Fibroblast of skin of left quadriceps (primary cell): ENCODE data around the gene GRIK5.

Source experiments
- DNase-seq, 2 experiments: peaks; one replicate each; pipeline ENCODE4 v3.0.0-alpha.2; 2013; ENCODE audit warnings: low read depth in 2 of 2

The GRIK5 gene

GRCh38 chr19:42076380-42076944, 6.5 kb upstream of the GRIK5 start:
- DNase-seq: no peak

GRCh38 chr19:42075616-42076379, 5.8 kb upstream of the GRIK5 start, which contains the start of gene ZNF574:
ZNF574 (plus strand) TSS chr19:42076166; CDS start chr19:42078607, 2,441 bp downstream.
- peak; percentile 99 for DNase-seq

- DNase-seq: no peak
These were observed 5.3 kb upstream of the GRIK5 start for GRCh38 chr19:42075364-42075615.

- no peak for DNase-seq
These were observed 4.7 kb upstream of the GRIK5 start for GRCh38 chr19:42074513-42075363.

GRCh38 chr19:42071247-42071646, 1.2 kb upstream of the GRIK5 start:
- no peak for DNase-seq

- DNase-seq: no peak
These were observed 1.0 kb downstream of the GRIK5 start for GRCh38 chr19:42068756-42069571.

- DNase-seq: no peak
These were observed 1.6 kb downstream of the GRIK5 start for GRCh38 chr19:42068361-42068755.

- DNase-seq: no peak
These were observed 2.6 kb downstream of the GRIK5 start for GRCh38 chr19:42067315-42067888.

GRCh38 chr19:42066075-42066754, 3.8 kb downstream of the GRIK5 start:
- no peak for DNase-seq

- DNase-seq: no peak
These were observed 4.5 kb downstream of the GRIK5 start for GRCh38 chr19:42065511-42065910.

- no peak for DNase-seq
These were observed 5.0 kb downstream of the GRIK5 start for GRCh38 chr19:42065051-42065450.

GRCh38 chr19:42064432-42064831, 5.6 kb downstream of the GRIK5 start:
- no peak for DNase-seq

- DNase-seq: no peak
These were observed 7.6 kb downstream of the GRIK5 start for GRCh38 chr19:42062381-42062780.

- DNase-seq: no peak
These were observed 9.9 kb downstream of the GRIK5 start for GRCh38 chr19:42060117-42060516.

- no peak for DNase-seq
These were observed 10.8 kb downstream of the GRIK5 start for GRCh38 chr19:42059196-42059595.

GRCh38 chr19:42057846-42058245, 12.2 kb downstream of the GRIK5 start:
- no peak for DNase-seq

GRCh38 chr19:42054205-42054604, 15.8 kb downstream of the GRIK5 start:
- DNase-seq: no peak

GRCh38 chr19:42053037-42053935, 16.7 kb downstream of the GRIK5 start:
- no peak for DNase-seq

GRCh38 chr19:42052241-42052863, 17.7 kb downstream of the GRIK5 start:
- DNase-seq: no peak
